HG02981 (cell line): ENCODE results near the gene DHRS2.

Experiments
- ATAC-seq: cut with Tn5 transposase; IDR thresholded peaks from one replicate; pipeline ENCODE4 v1.9.1; 2021; ENCODE audit warnings: mild to moderate bottlenecking, moderate library complexity; ENCODE audit not compliant: unreplicated experiment

Gene DHRS2

DNA sequence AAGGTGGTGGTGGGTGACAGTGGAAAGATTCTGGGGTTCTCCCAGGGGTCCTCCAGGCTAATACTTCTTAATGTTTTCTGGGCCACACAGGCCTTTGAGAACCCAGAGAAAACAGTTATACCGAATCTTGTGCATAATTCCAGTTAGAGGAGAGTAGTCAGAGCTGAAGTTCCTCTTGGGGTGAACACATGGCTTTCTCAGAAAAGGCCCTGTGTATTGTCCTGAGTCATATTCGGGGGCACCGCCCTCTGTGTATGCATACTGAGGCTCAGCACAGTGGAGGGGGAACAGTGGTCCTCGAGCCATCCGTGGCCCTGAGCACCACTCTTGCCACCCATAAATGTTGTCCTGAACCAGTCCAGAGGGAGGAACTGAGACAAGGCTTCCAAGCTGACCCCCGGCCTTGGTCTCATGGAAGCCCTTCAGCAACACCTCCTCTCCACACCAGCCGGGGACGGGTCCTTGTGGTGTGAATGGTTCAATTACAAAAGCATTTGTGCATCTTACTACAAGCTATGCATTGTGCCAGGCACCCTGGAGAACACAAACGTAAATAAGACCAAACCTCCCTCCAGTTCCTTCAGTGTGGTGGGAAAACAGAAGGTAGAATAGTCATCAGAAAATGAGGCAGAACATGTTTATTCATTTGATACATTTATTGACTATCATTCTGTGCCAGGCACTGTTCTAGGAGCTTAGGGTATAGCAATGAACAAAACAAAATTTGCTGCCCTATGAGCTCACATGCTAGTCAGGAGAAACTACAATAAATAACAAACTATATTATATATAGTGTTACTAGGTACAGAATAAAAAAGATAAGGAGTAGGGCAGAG lies 9.9 kb downstream of the DHRS2 start:
- no peak for ATAC-seq

DNA sequence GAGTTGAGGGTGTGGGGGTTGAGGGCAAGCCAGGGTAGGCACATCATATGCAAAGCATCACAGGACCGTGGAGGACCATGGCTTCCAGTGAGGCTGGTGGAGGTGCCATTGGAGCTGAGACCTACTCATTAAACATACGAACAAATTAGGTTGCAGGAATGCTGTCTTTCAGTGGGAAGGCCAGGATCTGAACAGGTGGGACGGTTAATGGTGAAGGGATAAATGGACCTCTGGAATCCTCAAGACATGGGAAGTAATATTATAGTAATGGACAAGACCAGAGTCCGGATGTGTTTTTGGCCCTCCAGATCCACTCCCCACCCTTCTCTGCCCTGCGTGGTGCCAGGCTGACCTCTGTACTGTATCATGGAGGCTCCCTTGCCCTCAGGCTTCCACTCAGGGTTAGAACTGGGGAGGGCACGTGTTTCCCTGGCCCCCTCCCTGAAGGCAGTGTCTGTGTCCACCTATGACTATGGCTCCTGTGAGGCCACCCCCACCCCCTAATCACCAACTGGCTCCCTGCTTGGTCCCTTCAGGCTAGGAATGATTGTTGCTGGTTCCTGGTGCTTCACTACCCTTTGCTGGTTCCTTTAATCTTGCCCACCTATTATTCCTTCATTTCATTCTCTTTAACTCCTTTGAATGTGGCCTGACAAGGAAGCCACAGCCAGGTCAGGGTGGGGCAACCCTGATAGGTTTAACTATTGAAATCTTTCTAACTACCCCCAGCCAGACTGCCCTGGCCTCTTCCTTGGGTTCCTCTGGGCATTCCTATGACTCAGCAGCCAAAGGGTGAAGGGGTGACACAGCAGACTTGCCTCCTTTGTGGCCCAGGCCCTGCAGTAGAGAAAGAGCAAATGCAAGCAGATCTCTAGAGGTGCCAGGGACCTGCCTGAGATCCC lies 10.7 kb downstream of the DHRS2 start:
- ATAC-seq, result no peak

DNA sequence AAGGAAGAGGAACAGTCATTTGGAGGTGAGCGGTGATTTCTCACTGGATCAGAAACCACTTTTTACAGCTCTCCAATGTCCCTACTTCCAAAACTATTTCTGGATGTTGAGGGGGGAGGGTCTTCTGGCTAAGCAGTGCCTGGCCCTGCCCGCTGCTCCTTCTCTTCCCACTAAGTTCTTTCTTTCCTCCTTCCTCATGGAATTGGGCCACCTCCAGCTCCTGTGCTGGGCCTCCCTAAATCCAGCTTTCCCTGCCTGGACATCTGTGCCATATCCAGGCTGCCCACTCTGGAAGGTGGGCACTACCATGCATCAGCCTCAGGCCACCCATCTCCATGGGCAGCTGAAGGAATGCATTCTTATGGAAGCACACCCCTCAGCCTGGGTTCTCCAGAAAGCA lies 11.5 kb downstream of the DHRS2 start:
- no peak for ATAC-seq

DNA sequence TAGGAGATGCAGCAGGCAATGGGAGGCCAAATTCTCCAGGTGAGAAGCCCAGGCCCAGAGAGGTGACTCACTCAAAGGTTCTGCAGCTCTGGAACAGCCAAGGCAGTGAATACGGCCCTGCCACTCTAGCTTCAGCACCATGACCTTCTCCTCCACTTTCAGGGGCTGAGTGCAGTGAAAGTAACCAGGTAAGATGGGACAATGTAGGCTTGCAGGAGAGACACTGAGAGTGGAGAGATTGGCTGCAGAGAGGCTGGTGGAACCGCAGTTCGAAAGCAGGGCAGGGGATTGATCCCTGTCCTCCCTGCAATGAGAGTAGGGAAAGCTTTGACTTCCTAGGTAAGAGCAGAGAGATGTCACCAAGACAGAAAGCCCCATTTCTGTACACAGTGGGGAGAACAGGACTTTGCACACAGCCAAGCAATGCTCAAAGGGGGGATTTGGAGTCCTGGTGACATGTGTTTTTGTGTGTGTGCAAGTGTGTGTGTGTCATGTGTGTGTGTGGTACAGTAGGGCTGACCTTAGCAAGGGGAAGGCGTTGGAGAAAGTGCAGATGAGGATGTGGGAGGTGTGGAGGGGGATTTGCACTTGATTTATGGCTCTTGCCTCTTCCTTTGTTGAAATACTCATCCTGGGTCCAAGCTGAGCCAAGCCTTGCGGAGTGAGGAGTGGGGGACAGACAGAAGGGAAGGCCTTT lies 12.7 kb downstream of the DHRS2 start:
- no peak for ATAC-seq

DNA sequence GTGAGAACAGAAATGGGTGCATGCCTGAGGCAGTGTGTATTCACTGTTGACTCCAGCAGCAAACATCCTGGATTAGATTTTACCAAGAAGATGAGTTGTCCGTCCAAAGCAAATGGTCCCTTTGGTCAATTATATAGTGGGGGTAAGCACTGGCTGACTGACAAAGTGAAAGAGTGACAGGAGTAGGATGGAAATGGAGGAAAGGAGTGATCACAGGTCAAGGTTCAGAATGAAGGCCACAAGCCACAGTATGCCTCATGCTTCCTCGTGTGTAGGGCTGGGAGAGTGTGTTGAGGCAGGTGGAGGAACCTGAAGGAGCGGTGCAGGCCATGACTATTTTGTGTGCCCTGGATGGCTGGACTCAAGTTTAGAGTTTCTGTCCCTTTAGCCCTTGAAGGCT lies 14.3 kb downstream of the DHRS2 start:
- no peak for ATAC-seq

DNA sequence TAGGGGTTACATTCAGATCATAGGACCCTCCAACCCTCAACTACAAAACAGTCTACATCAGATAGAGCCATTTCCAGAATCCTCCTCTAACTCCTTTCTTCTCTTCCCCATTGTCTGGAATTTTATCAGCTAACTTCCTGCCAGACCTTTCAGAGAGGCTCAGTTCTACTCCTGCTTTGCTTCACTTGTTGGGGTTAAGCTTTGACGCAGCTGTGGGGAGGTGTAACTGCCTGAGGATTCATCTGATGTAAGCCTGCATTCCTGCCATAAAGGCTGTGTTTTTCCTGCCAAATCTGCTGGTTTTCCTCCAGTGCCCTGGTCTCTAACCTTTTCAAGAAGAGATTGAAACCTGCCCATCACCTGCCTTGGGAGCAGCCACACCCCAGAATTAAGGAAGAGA lies 16.9 kb downstream of the DHRS2 start:
- ATAC-seq, result no peak

DNA sequence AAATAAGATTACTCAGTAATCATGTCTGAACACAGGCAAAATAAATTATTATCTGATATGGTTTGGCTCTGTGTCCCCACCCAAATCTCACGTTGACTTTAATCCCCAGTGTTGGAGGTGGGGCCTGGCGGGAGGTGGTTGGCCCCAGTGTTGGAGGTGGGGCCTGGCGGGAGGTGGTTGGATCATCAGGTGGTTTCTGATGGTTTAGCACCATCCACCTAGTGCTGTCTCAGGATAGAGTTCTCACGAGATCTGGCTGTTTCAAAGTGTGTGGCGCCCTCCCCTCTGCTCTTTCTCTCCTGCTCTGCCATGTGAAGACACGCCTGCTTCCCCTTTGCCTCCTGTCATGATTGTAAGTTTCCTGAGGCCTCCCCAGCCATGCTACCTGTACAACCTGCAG lies 18.1 kb downstream of the DHRS2 start:
- no peak for ATAC-seq

DNA sequence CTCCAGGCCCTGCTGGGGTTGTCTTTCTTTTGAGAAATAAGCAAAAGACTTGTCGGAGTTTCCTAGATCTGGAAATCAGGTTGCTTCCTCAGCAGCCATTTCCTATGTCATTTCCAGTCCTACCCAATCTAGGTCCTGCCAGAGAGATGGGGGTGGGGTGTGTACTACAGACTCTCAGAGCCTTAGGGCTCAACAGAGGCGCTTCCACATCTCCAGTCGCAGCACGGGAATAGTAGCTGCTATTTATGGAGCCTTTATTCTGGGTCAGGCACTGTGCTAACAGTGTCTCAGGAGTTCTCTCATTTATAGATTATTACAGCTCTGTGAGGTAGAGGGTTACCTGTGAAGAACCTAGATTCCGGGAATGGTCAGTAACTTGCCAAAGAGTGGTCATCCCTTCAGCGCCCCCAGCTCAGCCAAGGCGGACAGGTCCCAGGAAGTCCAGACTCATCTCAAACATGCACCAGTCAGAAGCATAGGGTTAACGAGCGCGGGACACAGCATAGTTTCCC lies 21.9 kb downstream of the DHRS2 start:
- no peak for ATAC-seq

DNA sequence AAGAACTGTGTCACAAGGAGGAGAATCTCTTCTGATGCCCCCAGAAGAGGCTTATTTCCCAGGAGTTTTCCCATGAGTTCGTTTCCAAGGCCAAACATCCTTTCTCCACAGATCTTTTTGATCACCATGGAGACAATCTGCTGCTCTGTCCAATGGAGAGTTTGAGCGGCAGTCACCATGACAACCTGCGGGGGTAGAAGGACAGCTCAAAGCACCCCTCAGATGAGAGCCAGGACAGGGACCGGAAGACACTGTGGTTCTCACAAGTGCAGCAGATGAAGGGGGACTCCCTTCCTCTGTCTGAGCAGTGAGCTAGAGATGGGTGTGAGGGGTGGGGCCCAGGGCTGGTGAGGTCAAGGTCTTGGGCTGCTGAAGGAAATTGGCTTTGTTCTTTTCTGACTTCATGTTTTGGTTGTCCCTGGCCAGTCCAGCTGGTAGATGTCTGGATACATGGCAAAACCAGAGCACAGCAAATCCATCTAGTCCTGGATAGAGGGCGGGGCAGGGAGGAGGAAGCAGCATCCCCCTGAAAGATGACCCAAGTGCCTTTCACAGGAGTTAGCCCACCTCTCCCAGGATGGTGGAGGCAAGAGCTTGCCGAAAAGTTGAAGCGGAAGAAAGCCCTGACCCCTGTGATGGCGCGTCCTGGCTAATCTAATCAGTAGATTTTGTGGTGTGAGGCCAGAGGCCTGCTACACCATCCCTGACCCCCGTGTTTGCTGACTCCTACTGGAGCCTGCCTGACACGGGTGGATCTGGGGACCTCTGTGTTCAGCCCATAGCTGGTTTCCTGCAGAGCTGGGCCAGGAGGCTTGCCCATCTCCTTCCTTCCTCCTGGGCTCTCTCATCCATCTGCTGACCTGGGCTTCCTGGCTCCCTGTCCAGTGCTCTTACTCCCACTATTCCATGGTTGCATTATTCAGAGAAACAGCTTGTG lies 24.4 kb downstream of the DHRS2 start:
- no peak for ATAC-seq

DNA sequence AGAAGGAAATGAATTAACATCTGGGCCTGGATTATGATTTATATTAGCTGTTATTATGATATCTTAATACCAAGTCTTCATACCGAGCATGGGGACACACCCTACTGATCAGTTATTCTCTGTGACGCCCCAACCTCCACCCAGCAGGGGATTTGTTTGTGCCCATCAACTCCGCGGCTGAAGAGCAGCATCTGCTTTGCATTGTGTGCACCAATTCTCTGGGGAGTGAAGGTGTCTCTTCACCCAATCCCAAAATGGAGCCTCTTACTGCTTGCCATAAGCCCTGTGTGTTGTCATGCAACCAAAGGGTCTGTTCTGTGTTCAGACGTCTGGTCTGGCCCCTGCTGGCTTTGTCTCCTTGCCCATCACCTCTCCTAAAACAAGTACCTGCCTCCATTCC lies 25.4 kb downstream of the DHRS2 start:
- ATAC-seq, result no peak

DNA sequence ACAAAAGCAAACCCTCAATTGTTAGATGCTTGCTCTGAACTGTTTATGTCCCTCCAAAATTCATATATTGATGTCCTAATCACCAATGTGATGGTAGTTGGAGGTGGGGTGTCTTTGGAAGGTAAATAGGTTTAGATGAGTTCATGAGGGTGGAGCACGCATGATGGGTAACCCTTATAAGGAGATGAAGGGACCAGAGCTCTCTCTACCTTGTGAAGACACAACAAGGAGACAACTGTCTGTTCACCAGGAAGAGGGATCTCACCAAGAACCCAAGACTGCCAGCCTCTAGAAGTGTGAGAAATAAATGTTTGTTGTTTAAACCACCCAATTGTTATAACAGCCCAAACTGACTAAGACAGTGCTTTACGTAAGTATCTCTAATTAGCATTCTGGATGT lies 27.0 kb downstream of the DHRS2 start:
- no peak for ATAC-seq

DNA sequence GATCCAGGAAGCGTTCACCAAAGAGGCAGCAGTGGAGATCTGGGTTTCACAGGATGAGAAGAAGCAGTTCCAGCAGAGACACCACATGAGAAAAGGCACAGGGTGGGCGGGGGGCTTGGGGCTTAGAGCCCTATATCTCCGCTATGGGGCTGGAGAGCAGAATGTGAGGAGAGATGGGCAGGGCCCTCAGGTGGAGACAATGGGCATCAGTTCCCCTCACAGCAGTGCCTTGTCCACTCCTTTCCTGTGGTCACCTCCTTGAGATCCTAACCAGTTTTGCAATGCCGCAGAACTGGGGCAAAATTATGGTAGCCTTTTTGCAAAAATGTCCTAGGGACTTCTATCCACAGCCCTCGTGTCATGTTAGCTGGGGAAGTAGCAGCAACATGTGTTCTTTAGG lies 27.5 kb downstream of the DHRS2 start:
- no peak for ATAC-seq

DNA sequence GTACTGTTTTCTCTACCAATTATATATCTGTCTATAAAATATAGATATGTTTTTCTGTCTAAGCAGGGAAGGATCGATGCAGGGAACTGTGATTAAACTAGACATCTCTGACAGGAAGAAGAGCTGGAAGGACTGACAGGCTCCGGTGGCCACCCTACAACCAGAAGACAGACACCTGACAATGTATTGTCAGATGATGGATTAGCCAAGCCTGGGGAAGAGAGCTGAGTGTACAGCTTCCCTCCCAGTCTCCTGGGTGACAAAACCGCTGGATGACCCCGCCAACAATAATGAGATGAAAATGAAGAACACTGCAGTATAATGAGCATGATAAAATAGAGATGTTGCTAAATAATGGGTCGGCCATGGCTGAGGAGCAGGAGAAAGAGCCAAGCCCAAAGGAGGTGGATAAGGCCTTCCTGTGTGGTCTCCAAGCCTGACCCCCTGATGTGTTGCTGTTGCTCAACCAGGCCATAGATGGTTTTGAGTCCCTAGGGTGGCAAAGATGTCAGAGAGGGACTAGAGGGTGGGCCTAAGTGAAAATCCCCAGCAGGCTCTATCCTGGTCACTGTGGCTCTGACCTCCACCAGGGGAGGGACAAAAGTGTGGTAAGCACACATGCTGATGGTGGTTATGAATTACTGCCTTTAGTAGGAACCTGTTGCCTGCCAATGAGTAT lies 28.2 kb downstream of the DHRS2 start:
- no peak for ATAC-seq

DNA sequence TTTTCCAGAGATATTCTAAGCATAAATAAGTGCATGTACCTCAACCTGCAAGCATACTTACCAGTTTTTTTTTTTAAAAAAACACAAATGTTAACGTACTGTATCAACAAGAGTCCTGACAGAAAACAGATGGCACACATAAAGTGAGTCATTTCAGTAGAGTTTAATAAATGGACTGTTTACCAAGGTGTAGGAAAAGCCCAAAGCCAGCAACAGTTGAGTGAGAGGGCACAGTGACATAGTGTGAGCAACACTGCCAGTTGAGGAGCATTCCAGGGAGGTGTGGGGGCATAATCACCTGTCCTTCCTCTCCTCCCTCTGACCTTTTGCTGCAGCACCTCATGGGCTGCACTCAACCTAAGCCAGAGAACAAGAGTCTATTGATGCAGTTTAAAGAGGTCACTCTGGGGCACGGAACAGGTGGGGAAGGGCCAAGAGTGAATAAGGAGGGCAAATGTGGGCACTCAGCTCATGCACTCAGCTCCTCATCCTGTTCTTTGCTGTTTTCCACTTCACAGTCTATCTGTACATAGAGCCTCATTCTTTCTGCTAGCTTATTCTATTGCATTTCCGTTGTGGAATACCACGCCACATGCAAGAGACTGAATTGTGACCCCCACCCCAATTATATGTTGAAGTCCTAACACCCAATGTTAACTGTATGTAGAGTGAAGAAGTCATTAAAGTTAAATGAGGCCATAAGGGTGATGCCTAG lies 29.3 kb downstream of the DHRS2 start:
- ATAC-seq, result no peak

DNA sequence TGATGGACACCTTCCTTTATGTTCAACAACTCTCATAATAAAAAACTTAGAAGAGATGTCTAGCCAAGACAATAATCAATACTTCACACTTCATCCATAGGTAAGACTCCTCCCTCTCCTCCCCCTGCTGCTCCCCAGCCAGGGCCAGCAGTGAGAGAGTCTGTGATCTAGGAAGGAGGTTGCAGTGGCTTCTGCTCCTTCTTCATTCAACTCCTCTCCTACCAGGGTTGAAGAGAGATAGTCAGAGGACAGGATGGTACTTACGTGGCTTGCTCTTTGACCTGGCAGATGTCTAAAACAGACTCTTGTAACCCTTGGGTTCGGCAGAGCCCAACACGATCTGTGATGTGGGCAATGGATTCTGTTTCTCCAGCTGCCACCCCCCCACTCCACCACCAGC lies 31.0 kb downstream of the DHRS2 start:
- ATAC-seq, result no peak

DNA sequence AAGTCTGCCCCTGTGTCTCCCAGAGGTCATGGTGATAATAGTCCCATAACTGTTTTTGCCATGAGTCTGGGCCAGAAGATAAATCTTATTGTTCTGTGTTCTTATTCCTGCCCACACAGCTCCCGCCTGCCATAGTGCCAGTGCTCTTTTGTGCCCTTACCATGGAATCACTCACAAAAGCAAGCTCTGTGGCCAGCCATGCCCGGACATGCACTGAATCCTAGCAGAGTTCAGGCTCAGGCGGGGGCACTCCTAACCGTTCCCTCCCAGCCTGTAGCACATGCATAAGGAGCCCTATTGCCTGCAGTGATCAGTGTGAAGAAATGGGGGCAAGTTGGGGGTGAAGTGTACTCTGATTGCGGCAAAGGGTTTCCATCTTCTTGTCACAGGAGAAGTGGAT lies 33.3 kb downstream of the DHRS2 start:
- ATAC-seq, result no peak

DNA sequence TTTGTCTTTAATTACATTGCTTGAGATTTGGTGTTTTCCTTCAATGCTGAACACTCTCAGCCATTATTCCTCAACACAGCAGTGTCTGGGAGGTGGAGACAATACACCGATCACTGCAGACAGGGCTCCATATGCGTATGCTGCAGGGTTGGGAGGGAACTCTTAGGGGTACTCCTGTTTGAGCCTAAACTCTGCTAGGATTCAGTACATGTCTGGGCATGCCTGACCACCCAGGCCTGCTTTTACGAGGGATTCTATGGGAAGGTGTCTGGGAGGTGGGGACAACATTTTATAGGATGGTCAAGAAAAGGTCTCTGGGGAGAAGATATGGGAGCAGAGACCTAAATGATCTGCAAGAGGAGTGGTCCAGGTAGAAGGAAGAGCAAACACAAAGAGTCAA lies 34.3 kb downstream of the DHRS2 start:
- ATAC-seq, result no peak

DNA sequence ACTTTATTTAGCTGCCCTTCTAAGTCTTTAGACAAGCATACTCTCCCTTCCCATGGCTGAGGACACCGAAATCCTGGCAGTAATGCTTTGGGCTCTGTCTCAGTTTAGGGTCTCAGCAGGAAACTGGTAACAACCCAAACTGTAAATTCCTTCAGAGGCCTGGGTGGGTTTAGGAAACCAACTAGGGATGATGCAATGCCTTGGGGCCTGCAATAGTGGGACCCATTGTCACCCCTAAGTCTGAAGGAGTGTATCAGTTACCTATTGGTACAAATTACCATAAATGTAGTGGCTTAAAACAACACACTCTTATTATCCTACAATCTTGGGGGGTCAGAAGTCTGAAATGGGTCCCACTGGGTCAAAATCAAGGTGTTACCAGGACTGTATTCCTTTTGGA lies 36.0 kb downstream of the DHRS2 start:
- no peak for ATAC-seq

DNA sequence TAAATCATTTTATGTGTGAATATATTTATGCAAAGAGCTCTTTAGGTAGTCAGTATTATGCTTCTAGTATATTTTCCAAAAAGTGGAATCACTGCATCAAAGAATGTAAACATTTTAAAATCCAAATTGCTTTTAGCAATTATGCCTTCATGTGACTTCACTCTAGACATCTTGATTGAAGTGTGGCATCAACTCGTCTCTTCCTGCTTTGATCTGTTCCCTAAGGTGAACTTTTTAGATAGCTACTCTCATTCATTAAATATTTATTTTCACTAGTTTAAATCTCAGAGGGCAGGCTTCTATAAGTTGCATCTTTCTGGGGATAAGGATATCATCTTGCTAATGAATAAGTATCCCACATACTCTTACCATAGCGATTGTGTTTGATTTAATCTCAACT lies 39.2 kb downstream of the DHRS2 start:
- ATAC-seq, result no peak
